K562 (cell line): ENCODE measurements around the gene SPATA12. TPM values are rescaled to one million over a fixed set of nuclear protein-coding genes. Genes with fewer than 3 reads are reported as not detected.

Experiments used
- ATAC-seq: fragments of 200-7000 bp; cut with Tn5 transposase; 3 replicates; pipeline ENCODE4 v1.9.1; 2020; ENCODE audit warnings: moderate library complexity
- BruUV-seq: library from RNA; stranded (reverse); fragments of 400-500 nt; replicated peaks from 2 replicates; lab custom pipeline; 2021; lab: Mats Ljungman, UMichigan
- CTCF ChIA-PET: fragments of 300-600 bp; formaldehyde crosslinking; extraction: SDS; loops from one replicate; lab custom pipeline; 2021; ENCODE audit warnings: low intra/inter-chr PET ratio; lab: Yijun Ruan, JAX
- POLR2A ChIA-PET: fragments of 300-600, 350-650 bp; sonication (Branson Sonifier 250); formaldehyde crosslinking; extraction: SDS; loops from one replicate; lab custom pipeline; 2021; ENCODE audit warnings: antibody characterized with exemption, inconsistent platforms; lab: Yijun Ruan, JAX
- DNase-seq, 4 experiments: peaks; one replicate each; pipeline versions ENCODE4 v3.0.0 to v3.0.0-alpha.2; 2011 to 2018; ENCODE audit warnings: low spot score in 3 of 4, mixed read lengths in 3 of 4; ENCODE audit errors: extremely low read depth in 1 of 4
- FAIRE-seq: peaks from 2 replicates; lab custom pipeline; 2011; peaks lifted over from hg19 to GRCh38; lab: Jason Lieb, UNC
- H2AFZ ChIP-seq: 2 replicates; pipeline ENCODE4 v1.6.0; 2011; ENCODE audit warnings: low read depth, low read length, control low read depth, inconsistent platforms
- H3K27ac ChIP-seq: fragments of 200-600 bp; 3 replicates; pipeline ENCODE4 v1.8.0; 2011; ENCODE audit warnings: low read depth, mild to moderate bottlenecking, control low read depth, inconsistent platforms, low read length, moderate library complexity, mixed read lengths; ENCODE audit errors: extremely low read depth
- H3K27me3 ChIP-seq, 2 experiments: fragments of 300-600 bp in 1 of 2; 2 replicates in 1 of 2; 3 replicates in 1 of 2; pipeline versions ENCODE4 v1.6.0 to v1.8.0; 2011; ENCODE audit warnings: inconsistent platforms in 2 of 2, low read length in 2 of 2, mild to moderate bottlenecking in 1 of 2, mixed read lengths in 1 of 2, moderate library complexity in 1 of 2; ENCODE audit not compliant: control insufficient read depth in 2 of 2, insufficient read depth in 2 of 2
- H3K36me3 ChIP-seq: fragments of 300-600 bp; 3 replicates; pipeline ENCODE4 v1.8.0; 2011; ENCODE audit warnings: mild to moderate bottlenecking, low read length, inconsistent platforms; ENCODE audit not compliant: control insufficient read depth, insufficient read depth
- H3K4me1 ChIP-seq, 2 experiments: fragments of 200-600 bp in 1 of 2; replicated peaks in 1 of 2; 2 replicates in 1 of 2; 3 replicates in 1 of 2; pipeline versions ENCODE4 v1.5.1 to v1.8.0; 2011; ENCODE audit warnings: inconsistent platforms in 2 of 2, low read length in 2 of 2, mild to moderate bottlenecking in 1 of 2, mixed read lengths in 1 of 2, moderate library complexity in 1 of 2; ENCODE audit not compliant: control insufficient read depth in 2 of 2, insufficient read depth in 2 of 2
- H3K4me2 ChIP-seq: 2 replicates; pipeline ENCODE4 v1.6.1; 2011; ENCODE audit warnings: low read length, control low read depth, inconsistent platforms, mixed read lengths; ENCODE audit not compliant: insufficient read depth
- H3K4me3 ChIP-seq: fragments of 200-600 bp; sonication (generic), shearing (Covaris generic); 2 replicates; pipeline ENCODE4 v1.5.1; 2016; ENCODE audit warnings: control low read depth, inconsistent platforms
- H3K79me2 ChIP-seq: fragments of 200-600 bp; 3 replicates; pipeline ENCODE4 v1.8.0; 2011; ENCODE audit warnings: low read length, inconsistent platforms; ENCODE audit not compliant: control insufficient read depth, insufficient read depth
- H3K9ac ChIP-seq, 2 experiments: 2 replicates each; pipeline versions ENCODE4 v1.6.0 to v1.6.1; 2011; ENCODE audit warnings: low read depth in 2 of 2, low read length in 2 of 2, control low read depth in 1 of 2, inconsistent platforms in 1 of 2, mild to moderate bottlenecking in 1 of 2, mixed read lengths in 1 of 2; ENCODE audit not compliant: insufficient read depth in 1 of 2
- H3K9me1 ChIP-seq: one replicate; pipeline ENCODE4 v1.6.0; 2011; ENCODE audit warnings: inconsistent platforms, mild to moderate bottlenecking, low read length, moderate library complexity; ENCODE audit not compliant: control insufficient read depth, insufficient read depth
- H3K9me3 ChIP-seq: replicated peaks from 2 replicates; pipeline ENCODE4 v1.5.1; 2011; ENCODE audit warnings: low read depth, low read length, inconsistent platforms; ENCODE audit not compliant: control insufficient read depth, insufficient read depth
- H4K20me1 ChIP-seq: replicated peaks from 2 replicates; pipeline ENCODE4 v1.6.1; 2011; ENCODE audit warnings: low read length, inconsistent platforms, mixed read lengths; ENCODE audit not compliant: control insufficient read depth, insufficient read depth
- BCOR ChIP-seq: fragments of 450-650 bp; IDR thresholded peaks from 2 replicates; pipeline ENCODE4 v1.6.1; 2016
- BRF1 ChIP-seq: IDR thresholded peaks from 3 replicates; pipeline ENCODE4 v1.6.1; 2011; ENCODE audit warnings: borderline replicate concordance, mild to moderate bottlenecking; ENCODE audit not compliant: insufficient read length; ENCODE audit errors: extremely low read depth
- HNRNPLL ChIP-seq: fragments of 200-400 bp; formaldehyde crosslinking; IDR thresholded peaks from 2 replicates; pipeline ENCODE4 v1.6.1; 2017; ENCODE audit warnings: low read length, low read depth, mild to moderate bottlenecking; ENCODE audit not compliant: poor library complexity, severe bottlenecking
- MAFF ChIP-seq: IDR thresholded peaks from 2 replicates; pipeline ENCODE4 v1.6.1; 2012; ENCODE audit warnings: low read length, improper control_type of control experiment
- NFE2L1 ChIP-seq: fragments of 450-650 bp; IDR thresholded peaks from 2 replicates; pipeline ENCODE4 v1.6.1; 2016; ENCODE audit warnings: missing genetic modification characterization, low read depth, mild to moderate bottlenecking, missing compliant biosample characterization, moderate library complexity, borderline replicate concordance
- PCBP2 ChIP-seq: fragments of 200-400 bp; formaldehyde crosslinking; IDR thresholded peaks from 2 replicates; pipeline ENCODE4 v1.6.1; 2018; ENCODE audit warnings: low read length, low read depth, mild to moderate bottlenecking, moderate library complexity; ENCODE audit not compliant: poor library complexity, severe bottlenecking
- PTTG1 ChIP-seq: fragments of 450-650 bp; IDR thresholded peaks from 2 replicates; pipeline ENCODE4 v1.6.1; 2016; ENCODE audit warnings: low read depth, mild to moderate bottlenecking, missing genetic modification characterization, missing compliant biosample characterization
- ZBTB8A ChIP-seq: fragments of 450-650 bp; IDR thresholded peaks from 2 replicates; pipeline ENCODE4 v1.6.1; 2018; ENCODE audit warnings: mild to moderate bottlenecking, moderate library complexity; ENCODE audit not compliant: partially characterized antibody
- ZNF57 ChIP-seq: fragments of 450-650 bp; formaldehyde crosslinking; IDR thresholded peaks from 2 replicates; pipeline ENCODE4 v1.4.0; 2020; ENCODE audit warnings: mild to moderate bottlenecking, moderate library complexity
- ZNF589 ChIP-seq: fragments of 200-800 bp; sonication (Bioruptor generic); IDR thresholded peaks from 2 replicates; pipeline ENCODE4 v1.6.1; 2016; ENCODE audit warnings: low read depth, missing genetic modification characterization, missing compliant biosample characterization
- WGBS: fragments of 100-300 bp; shearing (Covaris generic); methylation state at CpG from one replicate; pipeline ENCODE4 v1.1.6; 2016; ENCODE audit warnings: low coverage, mixed read lengths; ENCODE audit not compliant: insufficient coverage; ENCODE audit errors: missing lambda C conversion rate; 5-methylcytosine and 5-hydroxymethylcytosine counted together
- in situ Hi-C: fragments of 300-500 bp; cut with MboI; formaldehyde crosslinking; loops from 4 replicates; pipeline ENCODE4 v1.15.0; 2018; ENCODE audit warnings: inconsistent platforms, mixed read lengths
- intact Hi-C: fragments of 100-400 bp; cut with micrococcal nuclease; formaldehyde crosslinking; loops from 2 replicates; pipeline ENCODE4 v1.14.2; 2022
- polyA plus RNA-seq, 8 experiments: library from polyadenylated mRNA; depleted of rRNA in 4 of 8; stranded (reverse) in 5 of 8; unstranded in 3 of 8; fragments of >200 nt; fragmentation: Nextera tagmentation in 2 of 8; fragmentation: Illumina TruSeq in 1 of 8; extraction: Ambion mirVana in 2 of 8; extraction: Trizol in 1 of 8; gene quantifications; 2 replicates each; pipeline versions ENCODE4 v1.2.1 to v1.2.3, GENCODE V29; 2011 to 2014; ENCODE audit warnings: inconsistent platforms in 1 of 8, missing spikeins in 1 of 8
- total RNA-seq, 7 experiments: library from RNA; depleted of rRNA in 6 of 7; stranded (reverse); fragments of >200 nt in 6 of 7; fragmentation: Illumina TruSeq in 2 of 7; extraction: Trizol in 2 of 7; gene quantifications; 2 replicates each; pipeline versions ENCODE4 v1.2.1 to v1.2.3, GENCODE V29; 2011 to 2021; ENCODE audit warnings: low replicate concordance in 1 of 7
- TF ChIP-seq, protein P1 (sequence below): sonication (generic); formaldehyde crosslinking; IDR thresholded peaks from 2 replicates; pipeline ENCODE4 v1.8.0; 2023; ENCODE audit warnings: missing genetic modification reagents, mild to moderate bottlenecking, borderline replicate concordance
- TF ChIP-seq, protein P2 (sequence below): fragments of 450-650 bp; IDR thresholded peaks from 2 replicates; pipeline ENCODE4 v1.6.1; 2017; ENCODE audit warnings: mild to moderate bottlenecking, moderate library complexity

The SPATA12 gene
- total and polyA plus RNA-seq, 9 of the 15 experiments (the other 6 are each of a cell fraction or from before 2014, with no cell fraction given) = not detected

DNA sequence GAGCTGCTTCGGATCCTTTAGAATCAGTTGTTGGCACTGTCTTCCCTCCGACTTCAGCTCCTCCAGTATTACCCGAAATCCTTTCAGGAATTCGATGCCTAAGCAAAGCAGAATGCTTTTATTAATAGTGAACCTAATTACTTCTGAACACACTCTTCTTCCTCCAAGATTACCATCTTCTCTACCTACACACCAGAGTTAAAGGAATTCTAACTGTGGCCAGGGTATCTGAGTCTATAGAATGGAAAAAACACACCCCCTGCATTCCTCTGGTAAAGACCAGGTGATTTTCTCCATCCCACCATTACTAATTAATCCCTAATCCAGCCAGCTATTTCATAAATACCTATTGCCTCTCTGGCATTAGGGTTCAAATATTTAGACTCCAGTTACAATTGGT is 49.8 kb downstream of the SPATA12 start:
- Histone ChIP-seq H3K9me3 (no peaks in the 10 kb centered on the region), H3K9ac (no peak overlapping the region), H3K27ac (no peak overlapping the region), H3K36me3 (no peaks in the 10 kb centered on the region), H3K4me1 (no peaks in the 10 kb centered on the region), H4K20me1 (no peaks in the 10 kb centered on the region), H3K4me3 (no peak overlapping the region), H3K79me2 (no peaks in the 10 kb centered on the region), H3K9me1 (no peaks in the 10 kb centered on the region), H3K27me3 (peaks cover 5 to 32% of the 10 kb centered on the region in 2 experiments; a peak in 4 of 5 replicates), H3K4me2 (no peak overlapping the region), H2AFZ (no peak overlapping the region)
- BruUV-seq = no TSS peak
- no peak for FAIRE-seq
- ATAC-seq = no peak
- WGBS = 0% methylated on average over 4 of the region's 4 CpGs
- in situ Hi-C loops (no loop called here), intact Hi-C loops (no loop called here)
- ChIA-PET CTCF (no interaction called here), POLR2A (interaction anchor here (0.7 kb wide), 1 partner anchor 64 kb away, joined by 3 read pairs; no protein-coding TSS in a partner anchor)
- no peak for DNase-seq
- TF ChIP-seq MAFF (no peak), HNRNPLL (no peak), PTTG1 (tag) (no peak), BRF1 (no peak), PCBP2 (no peak), ZNF589 (CRISPR knock-in tag) (no peak), ZNF57 (CRISPR knock-in tag) (no peak), ZBTB8A (no peak), NFE2L1 (tag) (no peak), BCOR (no peak)
- TF ChIP-seq, protein P1, sequence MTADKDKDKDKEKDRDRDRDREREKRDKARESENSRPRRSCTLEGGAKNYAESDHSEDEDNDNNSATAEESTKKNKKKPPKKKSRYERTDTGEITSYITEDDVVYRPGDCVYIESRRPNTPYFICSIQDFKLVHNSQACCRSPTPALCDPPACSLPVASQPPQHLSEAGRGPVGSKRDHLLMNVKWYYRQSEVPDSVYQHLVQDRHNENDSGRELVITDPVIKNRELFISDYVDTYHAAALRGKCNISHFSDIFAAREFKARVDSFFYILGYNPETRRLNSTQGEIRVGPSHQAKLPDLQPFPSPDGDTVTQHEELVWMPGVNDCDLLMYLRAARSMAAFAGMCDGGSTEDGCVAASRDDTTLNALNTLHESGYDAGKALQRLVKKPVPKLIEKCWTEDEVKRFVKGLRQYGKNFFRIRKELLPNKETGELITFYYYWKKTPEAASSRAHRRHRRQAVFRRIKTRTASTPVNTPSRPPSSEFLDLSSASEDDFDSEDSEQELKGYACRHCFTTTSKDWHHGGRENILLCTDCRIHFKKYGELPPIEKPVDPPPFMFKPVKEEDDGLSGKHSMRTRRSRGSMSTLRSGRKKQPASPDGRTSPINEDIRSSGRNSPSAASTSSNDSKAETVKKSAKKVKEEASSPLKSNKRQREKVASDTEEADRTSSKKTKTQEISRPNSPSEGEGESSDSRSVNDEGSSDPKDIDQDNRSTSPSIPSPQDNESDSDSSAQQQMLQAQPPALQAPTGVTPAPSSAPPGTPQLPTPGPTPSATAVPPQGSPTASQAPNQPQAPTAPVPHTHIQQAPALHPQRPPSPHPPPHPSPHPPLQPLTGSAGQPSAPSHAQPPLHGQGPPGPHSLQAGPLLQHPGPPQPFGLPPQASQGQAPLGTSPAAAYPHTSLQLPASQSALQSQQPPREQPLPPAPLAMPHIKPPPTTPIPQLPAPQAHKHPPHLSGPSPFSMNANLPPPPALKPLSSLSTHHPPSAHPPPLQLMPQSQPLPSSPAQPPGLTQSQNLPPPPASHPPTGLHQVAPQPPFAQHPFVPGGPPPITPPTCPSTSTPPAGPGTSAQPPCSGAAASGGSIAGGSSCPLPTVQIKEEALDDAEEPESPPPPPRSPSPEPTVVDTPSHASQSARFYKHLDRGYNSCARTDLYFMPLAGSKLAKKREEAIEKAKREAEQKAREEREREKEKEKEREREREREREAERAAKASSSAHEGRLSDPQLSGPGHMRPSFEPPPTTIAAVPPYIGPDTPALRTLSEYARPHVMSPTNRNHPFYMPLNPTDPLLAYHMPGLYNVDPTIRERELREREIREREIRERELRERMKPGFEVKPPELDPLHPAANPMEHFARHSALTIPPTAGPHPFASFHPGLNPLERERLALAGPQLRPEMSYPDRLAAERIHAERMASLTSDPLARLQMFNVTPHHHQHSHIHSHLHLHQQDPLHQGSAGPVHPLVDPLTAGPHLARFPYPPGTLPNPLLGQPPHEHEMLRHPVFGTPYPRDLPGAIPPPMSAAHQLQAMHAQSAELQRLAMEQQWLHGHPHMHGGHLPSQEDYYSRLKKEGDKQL (CRISPR knock-in tag) = no peak
- TF ChIP-seq, protein P2, sequence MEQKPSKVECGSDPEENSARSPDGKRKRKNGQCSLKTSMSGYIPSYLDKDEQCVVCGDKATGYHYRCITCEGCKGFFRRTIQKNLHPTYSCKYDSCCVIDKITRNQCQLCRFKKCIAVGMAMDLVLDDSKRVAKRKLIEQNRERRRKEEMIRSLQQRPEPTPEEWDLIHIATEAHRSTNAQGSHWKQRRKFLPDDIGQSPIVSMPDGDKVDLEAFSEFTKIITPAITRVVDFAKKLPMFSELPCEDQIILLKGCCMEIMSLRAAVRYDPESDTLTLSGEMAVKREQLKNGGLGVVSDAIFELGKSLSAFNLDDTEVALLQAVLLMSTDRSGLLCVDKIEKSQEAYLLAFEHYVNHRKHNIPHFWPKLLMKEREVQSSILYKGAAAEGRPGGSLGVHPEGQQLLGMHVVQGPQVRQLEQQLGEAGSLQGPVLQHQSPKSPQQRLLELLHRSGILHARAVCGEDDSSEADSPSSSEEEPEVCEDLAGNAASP = no peak
